ENCODE results near the gene ECHS1. TPM values are rescaled to one million over a fixed set of nuclear protein-coding genes. Genes with fewer than 3 reads are reported as not detected.

ECHS1 gene
- total RNA-seq, 2 experiments from 2014 or later = 45.8 to 48.7 TPM

- intact Hi-C loops (cut with micrococcal nuclease) = no loop called here
- Mint-ChIP-seq H3K4me3 (no peak overlapping the region), H3K9me3 (peaks cover 38% of the 10 kb centered on the region), H3K4me1 (ENCODE audit: low read depth) (peaks cover 16% of the 10 kb centered on the region), H3K27ac (no peak overlapping the region), H3K27me3 (ENCODE audit: low read depth) (no peaks in the 10 kb centered on the region), H3K36me3 (ENCODE audit: low read depth) (peaks cover 82% of the 10 kb centered on the region)
- DNase-seq = no peak
- CTCF ChIA-PET = interaction anchor here (0.7 to 1.3 kb wide), 2 partner anchors 10 to 193 kb away, joined by 3 to 4 read pairs; no protein-coding TSS in a partner anchor
Observed at GRCh38 chr10:133411523-133412380, 38.6 kb upstream of the ECHS1 start.

- H3K9me3 Mint-ChIP-seq = peaks cover 11% of the 10 kb centered on the region
- no peak overlapping the region for H3K27ac Mint-ChIP-seq
- no peak overlapping the region for H3K4me3 Mint-ChIP-seq
- H3K27me3 Mint-ChIP-seq (ENCODE audit: low read depth) = no peaks in the 10 kb centered on the region
- DNase-seq = no peak
- H3K36me3 Mint-ChIP-seq (ENCODE audit: low read depth) = peaks cover 72% of the 10 kb centered on the region
- CTCF ChIA-PET = no interaction called here
- intact Hi-C loops (cut with micrococcal nuclease) = no loop called here
- peaks cover 44% of the 10 kb centered on the region for H3K4me1 Mint-ChIP-seq (ENCODE audit: low read depth)
Observed at GRCh38 chr10:133405844-133406527, 32.8 kb upstream of the ECHS1 start.

- Mint-ChIP-seq H3K4me1 (ENCODE audit: low read depth) (peaks cover 50% of the 10 kb centered on the region), H3K27ac (no peak overlapping the region)
- intact Hi-C loops (cut with micrococcal nuclease) = no loop called here
Observed at GRCh38 chr10:133405272-133405671, 32.1 kb upstream of the ECHS1 start.

DNA sequence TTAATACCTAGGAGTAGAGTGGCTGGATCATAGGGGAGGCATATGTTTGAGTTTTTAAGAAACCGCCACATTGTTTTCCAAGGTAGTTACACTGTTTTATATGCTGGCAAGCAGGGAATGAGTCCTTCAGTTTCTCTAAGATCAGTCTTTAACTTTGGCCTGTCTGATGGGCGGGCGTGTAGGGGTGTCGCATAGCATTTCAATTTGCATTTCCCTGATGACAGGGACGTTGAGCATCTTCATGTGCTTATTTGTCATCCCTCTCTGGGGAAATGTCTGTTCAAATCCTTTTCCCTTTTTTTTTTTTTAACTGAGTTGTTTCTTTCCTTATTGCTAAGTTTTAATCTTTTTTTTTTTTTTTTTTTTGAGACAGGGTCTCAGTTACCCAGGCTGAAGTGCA, 30.6 kb upstream of the ECHS1 start:
- CTCF ChIA-PET = no interaction called here
- H3K4me3 Mint-ChIP-seq = no peak overlapping the region
- H3K4me1 Mint-ChIP-seq (ENCODE audit: low read depth) = peaks cover 55% of the 10 kb centered on the region
- intact Hi-C loops (cut with micrococcal nuclease) = no loop called here
- no peak for DNase-seq
- H3K27ac Mint-ChIP-seq = no peak overlapping the region
- H3K36me3 Mint-ChIP-seq (ENCODE audit: low read depth) = peaks cover 61% of the 10 kb centered on the region
- no peaks in the 10 kb centered on the region for H3K27me3 Mint-ChIP-seq (ENCODE audit: low read depth)
- H3K9me3 Mint-ChIP-seq = peaks cover 3% of the 10 kb centered on the region

More at GRCh38 chr10:133405272-133405671, 32.1 kb upstream of the ECHS1 start:
- Mint-ChIP-seq H3K27me3 (ENCODE audit: low read depth) (no peaks in the 10 kb centered on the region), H3K36me3 (ENCODE audit: low read depth) (peaks cover 69% of the 10 kb centered on the region), H3K4me3 (no peak overlapping the region), H3K9me3 (peaks cover 7% of the 10 kb centered on the region)
- DNase-seq = no peak
- CTCF ChIA-PET = no interaction called here

- CTCF ChIA-PET = no interaction called here
- Mint-ChIP-seq H3K27ac (no peak overlapping the region), H3K9me3 (peaks cover 3% of the 10 kb centered on the region), H3K27me3 (ENCODE audit: low read depth) (no peaks in the 10 kb centered on the region), H3K36me3 (ENCODE audit: low read depth) (peaks cover 60% of the 10 kb centered on the region), H3K4me3 (no peak overlapping the region), H3K4me1 (ENCODE audit: low read depth) (peaks cover 53% of the 10 kb centered on the region)
- intact Hi-C loops (cut with micrococcal nuclease) = no loop called here
- no peak for DNase-seq
Observed at GRCh38 chr10:133403359-133403758, 30.2 kb upstream of the ECHS1 start.

DNA sequence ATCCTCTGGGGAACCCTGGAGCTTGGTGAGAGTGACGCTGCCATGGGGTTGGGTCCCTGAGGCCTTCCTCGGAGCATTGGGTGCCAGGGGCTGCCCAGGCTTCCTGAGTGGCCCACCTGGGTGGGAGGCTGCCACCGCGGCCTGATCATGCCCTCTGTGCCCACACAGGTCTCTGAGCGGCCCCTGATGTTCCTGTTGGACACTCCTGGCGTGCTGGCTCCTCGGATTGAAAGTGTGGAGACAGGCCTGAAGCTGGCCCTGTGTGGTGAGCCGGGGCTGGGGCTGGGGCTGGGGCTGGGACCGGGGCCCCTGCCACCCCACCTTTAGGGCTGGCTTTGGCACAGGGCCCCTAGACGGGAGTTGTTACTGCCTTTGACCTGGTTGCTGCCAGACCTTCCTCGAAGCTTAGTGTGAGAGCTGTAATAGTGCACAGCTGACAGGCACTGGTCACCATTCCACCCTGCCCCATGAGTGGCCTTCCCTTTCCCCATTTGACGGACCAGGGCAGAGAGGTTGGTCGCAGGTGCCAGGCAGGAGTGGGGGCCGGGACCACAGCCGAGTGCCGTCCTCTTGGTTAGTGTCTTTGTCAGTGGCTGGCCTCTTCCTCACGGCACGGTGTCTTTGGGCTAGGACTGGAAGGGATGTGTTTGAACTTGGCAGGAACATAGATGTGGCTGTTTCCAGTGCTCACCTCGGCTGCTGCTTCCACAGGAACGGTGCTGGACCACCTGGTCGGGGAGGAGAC, 29.0 kb upstream of the ECHS1 start:
- H3K4me3 Mint-ChIP-seq = no peak overlapping the region
- CTCF ChIA-PET = interaction anchor here (1.6 kb wide), 1 partner anchor 73 kb away, joined by 9 read pairs; no protein-coding TSS in a partner anchor

GRCh38 chr10:133401500-133401899, 28.3 kb upstream of the ECHS1 start:
- intact Hi-C loops (cut with micrococcal nuclease) = no loop called here
- no peak for DNase-seq
- no peak overlapping the region for H3K27ac Mint-ChIP-seq
- no peaks in the 10 kb centered on the region for H3K9me3 Mint-ChIP-seq
- H3K36me3 Mint-ChIP-seq (ENCODE audit: low read depth) = peaks cover 56% of the 10 kb centered on the region
- no peaks in the 10 kb centered on the region for H3K27me3 Mint-ChIP-seq (ENCODE audit: low read depth)
- peaks cover 52% of the 10 kb centered on the region for H3K4me1 Mint-ChIP-seq (ENCODE audit: low read depth)
- CTCF ChIA-PET = interaction anchor here (1.6 kb wide), 1 partner anchor 72 kb away, joined by 9 read pairs; no protein-coding TSS in a partner anchor
- H3K4me3 Mint-ChIP-seq = no peak overlapping the region

More for the DNA sequence above, 29.0 kb upstream of the ECHS1 start:
- Mint-ChIP-seq H3K9me3 (no peaks in the 10 kb centered on the region), H3K27ac (no peak overlapping the region), H3K27me3 (ENCODE audit: low read depth) (no peaks in the 10 kb centered on the region), H3K4me1 (ENCODE audit: low read depth) (peaks cover 51% of the 10 kb centered on the region), H3K36me3 (ENCODE audit: low read depth) (peaks cover 59% of the 10 kb centered on the region)
- no peak for DNase-seq
- intact Hi-C loops (cut with micrococcal nuclease) = no loop called here

GRCh38 chr10:133400624-133401424, 27.7 kb upstream of the ECHS1 start:
- Mint-ChIP-seq H3K9me3 (no peaks in the 10 kb centered on the region), H3K4me1 (ENCODE audit: low read depth) (peaks cover 54% of the 10 kb centered on the region), H3K27ac (no peak overlapping the region), H3K4me3 (no peak overlapping the region), H3K27me3 (ENCODE audit: low read depth) (no peaks in the 10 kb centered on the region), H3K36me3 (ENCODE audit: low read depth) (peaks cover 53% of the 10 kb centered on the region)
- intact Hi-C loops (cut with micrococcal nuclease) = no loop called here
- CTCF ChIA-PET = interaction anchor here (1.6 kb wide), 1 partner anchor 71 kb away, joined by 9 read pairs; no protein-coding TSS in a partner anchor
- no peak for DNase-seq

GRCh38 chr10:133399123-133399601, 26.0 kb upstream of the ECHS1 start:
- no peak overlapping the region for H3K4me3 Mint-ChIP-seq
- H3K27me3 Mint-ChIP-seq (ENCODE audit: low read depth) = no peaks in the 10 kb centered on the region
- intact Hi-C loops (cut with micrococcal nuclease) = loop anchor here (10.0 kb wide), 3 partner anchors 464 to 1494 kb away; partner anchors contain the start of genes PPP2R2D and STK32C
- no peak for DNase-seq
- no peaks in the 10 kb centered on the region for H3K9me3 Mint-ChIP-seq
- peaks cover 44% of the 10 kb centered on the region for H3K36me3 Mint-ChIP-seq (ENCODE audit: low read depth)
- peaks cover 48% of the 10 kb centered on the region for H3K4me1 Mint-ChIP-seq (ENCODE audit: low read depth)
- CTCF ChIA-PET = no interaction called here
- H3K27ac Mint-ChIP-seq = no peak overlapping the region

DNA sequence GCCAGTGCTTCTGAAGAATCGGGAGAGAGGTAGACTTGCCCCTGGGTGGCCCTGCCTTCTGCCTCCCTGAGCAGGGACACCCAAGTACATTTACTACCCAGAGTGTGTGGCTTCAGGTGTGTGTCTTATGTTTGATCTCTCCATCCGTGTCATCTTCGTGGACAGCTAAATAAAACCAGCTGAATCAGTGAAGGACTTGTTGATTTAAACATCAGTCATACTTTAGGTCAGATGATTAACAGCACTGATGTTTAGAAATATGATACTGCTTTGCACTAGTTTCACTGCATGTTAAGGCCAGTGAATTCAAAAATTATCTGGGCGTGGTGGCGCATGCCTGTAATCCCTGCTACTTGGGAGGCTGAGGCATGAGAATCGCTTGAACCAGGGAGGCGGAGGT, 24.8 kb upstream of the ECHS1 start:
- Mint-ChIP-seq H3K4me3 (no peak overlapping the region), H3K27me3 (ENCODE audit: low read depth) (no peaks in the 10 kb centered on the region), H3K27ac (no peak overlapping the region), H3K9me3 (no peaks in the 10 kb centered on the region), H3K4me1 (ENCODE audit: low read depth) (peaks cover 47% of the 10 kb centered on the region), H3K36me3 (ENCODE audit: low read depth) (peaks cover 38% of the 10 kb centered on the region)
- no peak for DNase-seq
- CTCF ChIA-PET = no interaction called here
- intact Hi-C loops (cut with micrococcal nuclease) = loop anchor here (10.0 kb wide), 3 partner anchors 463 to 1493 kb away; partner anchors contain the start of genes PPP2R2D and STK32C

GRCh38 chr10:133396035-133396624, 23.0 kb upstream of the ECHS1 start:
- intact Hi-C loops (cut with micrococcal nuclease) = loop anchor here (10.0 kb wide), 3 partner anchors 461 to 1491 kb away; partner anchors contain the start of genes PPP2R2D and STK32C
- Mint-ChIP-seq H3K4me1 (ENCODE audit: low read depth) (peaks cover 56% of the 10 kb centered on the region), H3K27ac (peak overlapping the region; percentile 90), H3K36me3 (ENCODE audit: low read depth) (peaks cover 29% of the 10 kb centered on the region), H3K27me3 (ENCODE audit: low read depth) (no peaks in the 10 kb centered on the region), H3K9me3 (no peaks in the 10 kb centered on the region), H3K4me3 (peak overlapping the region; percentile 96)
- CTCF ChIA-PET = interaction anchor here (1.7 kb wide), 1 partner anchor 67 kb away, joined by 7 read pairs; no protein-coding TSS in a partner anchor
- DNase-seq = no peak

Measured in activated naive CD4-positive, alpha-beta T cell treated with anti-CD3 and anti-CD28 coated beads for 36 hours (primary cell).